ENCODE results near the gene NPTN. TPM values are rescaled to one million over a fixed set of nuclear protein-coding genes. Genes with fewer than 3 reads are reported as not detected.

NPTN gene
- total RNA-seq, 1 donor from 2014 or later, result 86.6 TPM

GRCh38 chr15:73599934-73600333 lies 33.3 kb downstream of the NPTN start:
- Mint-ChIP-seq H3K27me3 (ENCODE audit: unreplicated experiment) (no peaks in the 10 kb centered on the region), H3K4me1 (ENCODE audit: low read depth, unreplicated experiment) (peaks cover 39% of the 10 kb centered on the region), H3K4me3 (ENCODE audit: unreplicated experiment) (peak overlapping the region; percentile 45), H3K9me3 (ENCODE audit: unreplicated experiment) (no peaks in the 10 kb centered on the region), H3K36me3 (ENCODE audit: unreplicated experiment) (no peaks in the 10 kb centered on the region), H3K27ac (ENCODE audit: unreplicated experiment) (peak overlapping the region; percentile 65)
- TF ChIP-seq CTCF (IDR thresholded peaks at IDR 0.05; ENCODE audit: partially characterized antibody, unreplicated experiment), result no peak
- no peak for DNase-seq

GRCh38 chr15:73598530-73599160 lies 34.5 kb downstream of the NPTN start:
- no peak overlapping the region for H3K4me3 Mint-ChIP-seq (ENCODE audit: unreplicated experiment)
- no peaks in the 10 kb centered on the region for H3K36me3 Mint-ChIP-seq (ENCODE audit: unreplicated experiment)
- no peak overlapping the region for H3K27ac Mint-ChIP-seq (ENCODE audit: unreplicated experiment)
- no peaks in the 10 kb centered on the region for H3K27me3 Mint-ChIP-seq (ENCODE audit: unreplicated experiment)
- peak; percentile 33 for DNase-seq
- H3K9me3 Mint-ChIP-seq (ENCODE audit: unreplicated experiment), result no peaks in the 10 kb centered on the region
- TF ChIP-seq CTCF (IDR thresholded peaks at IDR 0.05; ENCODE audit: partially characterized antibody, unreplicated experiment), result no peak
- H3K4me1 Mint-ChIP-seq (ENCODE audit: low read depth, unreplicated experiment), result peaks cover 44% of the 10 kb centered on the region

GRCh38 chr15:73597036-73597638 lies 36.1 kb downstream of the NPTN start:
- no peak for TF ChIP-seq CTCF (IDR thresholded peaks at IDR 0.05; ENCODE audit: partially characterized antibody, unreplicated experiment)
- no peak overlapping the region for H3K4me3 Mint-ChIP-seq (ENCODE audit: unreplicated experiment)
- H3K4me1 Mint-ChIP-seq (ENCODE audit: low read depth, unreplicated experiment), result peaks cover 46% of the 10 kb centered on the region
- no peaks in the 10 kb centered on the region for H3K36me3 Mint-ChIP-seq (ENCODE audit: unreplicated experiment)
- no peaks in the 10 kb centered on the region for H3K9me3 Mint-ChIP-seq (ENCODE audit: unreplicated experiment)
- DNase-seq, result no peak
- no peak overlapping the region for H3K27ac Mint-ChIP-seq (ENCODE audit: unreplicated experiment)
- H3K27me3 Mint-ChIP-seq (ENCODE audit: unreplicated experiment), result no peaks in the 10 kb centered on the region

- Mint-ChIP-seq H3K4me1 (ENCODE audit: low read depth, unreplicated experiment) (peaks cover 46% of the 10 kb centered on the region), H3K4me3 (ENCODE audit: unreplicated experiment) (no peak overlapping the region), H3K27me3 (ENCODE audit: unreplicated experiment) (no peaks in the 10 kb centered on the region), H3K27ac (ENCODE audit: unreplicated experiment) (peak overlapping the region; percentile 10), H3K36me3 (ENCODE audit: unreplicated experiment) (no peaks in the 10 kb centered on the region), H3K9me3 (ENCODE audit: unreplicated experiment) (no peaks in the 10 kb centered on the region)
- no peak for DNase-seq
- no peak for TF ChIP-seq CTCF (IDR thresholded peaks at IDR 0.05; ENCODE audit: partially characterized antibody, unreplicated experiment)
These were observed 37.0 kb downstream of the NPTN start for GRCh38 chr15:73596174-73596573.

- Mint-ChIP-seq H3K27ac (ENCODE audit: unreplicated experiment) (no peak overlapping the region), H3K4me1 (ENCODE audit: low read depth, unreplicated experiment) (peaks cover 43% of the 10 kb centered on the region), H3K27me3 (ENCODE audit: unreplicated experiment) (no peaks in the 10 kb centered on the region), H3K36me3 (ENCODE audit: unreplicated experiment) (no peaks in the 10 kb centered on the region), H3K4me3 (ENCODE audit: unreplicated experiment) (no peak overlapping the region), H3K9me3 (ENCODE audit: unreplicated experiment) (no peaks in the 10 kb centered on the region)
- no peak for TF ChIP-seq CTCF (IDR thresholded peaks at IDR 0.05; ENCODE audit: partially characterized antibody, unreplicated experiment)
- no peak for DNase-seq
These were observed 39.1 kb downstream of the NPTN start for GRCh38 chr15:73594109-73594508.
